GM18519 (cell line): ENCODE measurements around the gene SPOPL.
A peak's percentile ranks its signal among the peaks of the same experiment; 100 is the strongest.
"Not testable (repeated sequence)": the region's sequence is repeated elsewhere in the genome, so short reads cannot be mapped to it uniquely, and the experiment has no call there.

Experiments
- ATAC-seq: cut with Tn5 transposase; IDR thresholded peaks from one replicate; pipeline ENCODE4 v1.9.1; 2021; ENCODE audit warnings: mild to moderate bottlenecking, moderate library complexity; ENCODE audit not compliant: unreplicated experiment, low FRiP score

SPOPL gene

DNA sequence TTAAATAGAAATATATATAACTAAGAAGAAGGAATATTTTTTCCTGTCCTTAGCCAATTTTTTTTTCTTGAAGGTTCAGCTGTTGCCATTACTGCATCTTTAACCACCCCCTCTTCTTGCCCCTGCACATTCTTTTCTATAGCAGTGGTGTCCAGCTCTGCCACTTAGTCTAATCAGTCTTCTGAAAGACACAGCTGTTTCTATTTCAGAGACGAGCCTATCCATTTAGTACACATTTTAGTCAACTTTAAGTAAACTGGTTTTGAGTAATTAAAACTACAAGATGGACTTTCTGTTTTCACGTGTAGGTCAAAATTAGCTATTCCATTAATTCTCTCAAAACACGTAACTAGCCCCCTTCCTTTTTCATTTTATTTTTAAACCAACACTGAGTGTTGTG lies 21.0 kb downstream of the SPOPL start:
- ATAC-seq = peak; percentile 78

GRCh38 chr2:138523018-138523672 lies 21.6 kb downstream of the SPOPL start:
- ATAC-seq = peak; percentile 32

DNA sequence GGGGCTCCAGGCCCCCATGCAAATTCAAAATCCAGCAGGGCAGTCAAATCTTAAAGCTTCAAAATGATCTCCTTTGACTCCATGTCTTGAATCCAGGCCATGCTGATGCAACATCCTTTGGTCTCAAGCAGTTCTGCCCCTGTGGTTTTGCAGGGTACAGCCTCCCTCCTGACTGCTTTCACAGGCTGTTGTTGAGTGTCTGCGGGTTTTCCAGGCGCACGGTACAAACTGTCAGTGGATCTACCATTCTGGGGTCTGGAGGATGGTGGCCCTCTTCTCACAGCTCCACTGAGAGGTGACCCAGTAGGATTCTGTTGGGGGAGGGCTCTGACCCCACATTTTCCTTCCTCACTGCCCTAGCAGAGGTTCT lies 22.1 kb downstream of the SPOPL start:
- not testable (repeated sequence) for ATAC-seq

GRCh38 chr2:138524353-138524752 lies 22.8 kb downstream of the SPOPL start:
- not testable (repeated sequence) for ATAC-seq

- ATAC-seq = no peak
These were observed 30.3 kb downstream of the SPOPL start for GRCh38 chr2:138531913-138532312.

GRCh38 chr2:138534791-138535190 lies 33.2 kb downstream of the SPOPL start:
- ATAC-seq = no peak

GRCh38 chr2:138536302-138536701 lies 34.7 kb downstream of the SPOPL start:
- peak; percentile 80 for ATAC-seq

DNA sequence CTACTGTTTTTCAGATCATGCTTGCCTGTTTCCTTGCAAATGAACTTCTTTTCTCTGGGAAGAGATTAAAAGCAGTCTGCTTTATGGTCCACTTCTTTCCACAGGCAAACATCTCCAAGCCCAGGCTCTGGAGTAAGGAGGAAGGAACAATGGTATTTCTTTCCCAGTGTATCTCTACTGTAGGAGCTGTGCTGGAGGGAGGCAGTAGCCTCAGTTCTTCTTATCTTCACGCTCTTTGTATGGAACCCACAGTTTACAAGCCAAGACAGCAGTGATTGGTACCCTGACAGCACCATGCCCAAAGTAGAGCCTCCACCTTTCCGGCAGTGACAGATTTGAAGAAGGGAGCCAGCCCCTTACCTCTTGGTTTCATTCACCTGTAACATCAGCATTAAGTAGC lies 35.2 kb downstream of the SPOPL start:
- no peak for ATAC-seq

- no peak for ATAC-seq
These were observed 35.8 kb downstream of the SPOPL start for GRCh38 chr2:138537170-138537915.

DNA sequence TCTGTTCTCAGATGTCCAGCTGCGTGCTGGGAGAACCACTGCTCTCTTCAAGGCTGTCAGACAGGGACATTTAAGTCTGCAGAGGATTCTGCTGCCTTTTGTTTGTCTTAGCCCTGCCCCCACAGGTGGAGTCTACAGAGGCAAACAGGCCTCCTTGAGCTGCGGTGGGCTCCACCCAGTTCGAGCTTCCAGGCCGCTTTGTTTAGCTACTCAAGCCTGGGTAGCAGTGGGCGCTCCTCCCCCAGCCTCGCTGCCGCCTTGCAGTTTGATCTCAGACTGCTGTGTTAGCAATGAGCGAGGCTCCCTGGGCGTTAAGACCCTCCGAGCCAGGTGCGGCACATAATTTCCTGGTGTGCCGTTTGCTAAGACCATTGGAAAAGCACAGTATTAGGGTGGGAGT lies 42.6 kb downstream of the SPOPL start:
- ATAC-seq = not testable (repeated sequence)

- ATAC-seq = no peak
These were observed 47.2 kb downstream of the SPOPL start for GRCh38 chr2:138548796-138549195.

- no peak for ATAC-seq
These were observed 48.6 kb downstream of the SPOPL start for GRCh38 chr2:138550172-138550571.

DNA sequence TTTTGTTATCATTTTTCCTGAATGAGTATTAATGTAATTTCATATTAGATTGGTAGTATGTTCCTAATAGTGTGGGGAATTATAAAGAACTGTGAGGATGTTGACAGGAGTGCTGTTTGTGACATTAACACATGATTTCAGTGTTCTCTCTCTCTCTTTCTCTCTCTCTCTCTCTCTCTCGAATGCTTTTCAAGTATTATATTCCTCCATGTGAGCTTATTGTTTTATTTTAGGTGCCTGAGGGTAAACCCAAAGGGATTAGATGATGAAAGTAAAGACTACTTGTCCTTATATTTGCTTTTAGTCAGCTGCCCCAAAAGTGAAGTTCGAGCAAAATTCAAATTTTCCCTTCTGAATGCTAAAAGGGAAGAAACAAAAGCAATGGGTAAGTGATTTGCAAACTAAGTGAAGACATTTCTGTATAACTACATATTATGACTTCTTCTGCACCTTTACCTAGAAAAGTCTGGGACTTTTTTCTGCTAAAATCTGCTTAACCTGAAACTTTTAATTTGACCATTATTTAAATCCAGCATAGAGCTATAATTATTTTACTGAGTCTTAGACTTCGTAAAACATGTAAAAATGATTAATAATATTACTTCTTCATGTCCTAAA lies 49.2 kb downstream of the SPOPL start:
- no peak for ATAC-seq

DNA sequence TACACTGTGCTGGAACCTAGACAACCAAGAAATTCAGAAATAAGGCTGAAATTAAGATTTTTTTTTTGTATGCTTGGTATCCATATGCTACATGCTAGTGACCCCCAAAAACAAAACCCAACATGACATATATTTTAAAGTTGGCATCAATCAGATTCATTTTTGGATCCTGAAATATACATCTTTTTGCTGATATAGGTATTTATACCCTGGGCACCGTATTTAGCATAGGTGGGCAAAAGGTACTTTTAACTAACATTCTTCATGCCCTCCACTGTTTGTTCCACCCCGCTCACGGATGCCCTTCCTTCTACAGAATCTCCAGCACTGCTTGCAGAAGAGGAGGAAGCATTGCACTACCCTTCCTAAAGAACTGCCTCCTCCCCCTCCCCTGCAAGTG lies 52.6 kb downstream of the SPOPL start:
- ATAC-seq = no peak

DNA sequence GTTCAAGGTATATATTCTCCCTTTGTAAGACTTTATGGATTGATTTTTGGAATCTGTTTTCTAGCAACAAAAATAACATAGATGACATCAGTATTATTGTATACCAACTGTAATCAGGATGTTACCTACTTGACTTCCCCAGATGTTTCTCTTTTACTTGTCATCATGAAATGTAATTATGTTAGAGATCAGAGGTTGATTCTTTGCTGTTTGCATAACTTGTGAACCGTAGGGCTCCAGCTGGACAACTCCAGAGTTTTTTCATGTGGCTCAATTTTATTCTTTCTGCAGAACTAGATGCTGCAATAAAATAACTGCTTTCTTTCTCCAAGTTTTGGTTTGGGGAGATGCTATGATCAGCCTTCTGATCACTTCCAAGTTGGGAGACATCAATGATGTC lies 58.1 kb downstream of the SPOPL start:
- no peak for ATAC-seq

- ATAC-seq = no peak
These were observed 63.1 kb downstream of the SPOPL start for GRCh38 chr2:138564586-138565229.

DNA sequence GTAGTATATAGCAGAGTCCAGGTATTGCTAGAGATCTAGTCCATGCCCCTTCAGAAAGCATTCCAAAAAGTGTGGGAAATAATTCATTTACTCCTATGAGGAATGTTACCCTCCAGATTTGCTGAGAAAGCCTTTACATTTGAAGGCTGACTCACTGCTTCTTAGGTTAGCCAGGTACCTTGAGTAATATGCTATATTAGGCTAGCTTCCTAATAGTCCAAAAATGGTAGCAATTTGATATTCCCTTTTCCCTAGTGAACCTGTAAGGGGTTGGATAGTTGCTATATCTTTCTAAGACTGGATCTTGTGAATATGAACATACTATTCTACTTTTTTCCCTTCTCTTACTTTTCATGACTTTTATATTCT lies 63.6 kb downstream of the SPOPL start:
- no peak for ATAC-seq

- no peak for ATAC-seq
These were observed 70.7 kb downstream of the SPOPL start for GRCh38 chr2:138572318-138572717.

DNA sequence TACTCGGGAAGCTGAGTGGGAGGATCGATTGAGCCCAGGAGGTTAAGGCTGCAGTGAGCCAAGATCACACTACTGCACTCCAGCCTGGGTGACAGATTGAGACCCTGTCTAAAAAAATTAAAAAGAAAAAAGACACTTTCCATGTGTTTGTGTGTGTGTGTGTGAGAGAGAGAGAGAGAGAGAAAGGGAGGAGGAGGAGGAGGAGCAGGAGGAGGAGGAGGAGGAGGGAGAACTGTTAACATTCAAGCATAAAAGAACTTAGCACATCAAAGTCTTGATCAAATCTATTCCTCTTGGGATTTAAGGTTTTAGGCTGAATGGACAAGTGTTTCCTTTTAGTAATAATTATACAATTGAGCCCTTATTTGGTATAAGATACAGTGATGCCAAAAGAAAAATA lies 75.5 kb downstream of the SPOPL start:
- ATAC-seq = no peak

- ATAC-seq = no peak
These were observed 78.0 kb downstream of the SPOPL start for GRCh38 chr2:138579556-138579955.

- no peak for ATAC-seq
These were observed 80.3 kb downstream of the SPOPL start for GRCh38 chr2:138581909-138582308.
